Cerebellar nuclear complex (tissue), 1 donor: ENCODE results near the gene SYT9.
"Not testable (repeated sequence)": the region's sequence is repeated elsewhere in the genome, so short reads cannot be mapped to it uniquely, and the experiment has no call there.

Experiments
- DNase-seq, 2 experiments: peaks; one replicate each; lab custom pipeline; 2025; lab: John Stamatoyannopoulos, UW

SYT9 gene

DNA sequence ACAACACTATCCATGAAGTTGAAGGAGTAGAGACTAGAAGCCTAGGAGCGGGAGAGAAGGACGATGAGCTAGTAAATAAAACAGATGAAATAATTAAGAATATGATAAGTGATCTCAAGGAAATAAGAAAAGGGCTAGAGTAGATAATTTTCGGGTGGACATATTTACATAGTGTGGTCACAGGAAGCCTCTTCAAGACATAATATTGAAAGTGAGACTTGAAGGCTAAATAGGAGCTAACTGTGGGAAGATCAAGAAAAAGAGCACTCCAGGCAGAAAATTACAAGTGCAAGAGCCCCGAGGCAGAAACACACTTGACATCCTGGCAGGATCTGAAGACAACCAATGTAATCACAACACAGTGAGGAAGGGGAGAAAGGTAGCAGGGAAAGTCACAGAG is 250.2 kb downstream of the SYT9 start:
- no peak for DNase-seq

GRCh38 chr11:7506243-7506642 is 254.5 kb downstream of the SYT9 start:
- no peak for DNase-seq

GRCh38 chr11:7508087-7508486 is 256.4 kb downstream of the SYT9 start:
- DNase-seq: no peak

GRCh38 chr11:7509966-7510365 is 258.3 kb downstream of the SYT9 start:
- DNase-seq: no peak

DNA sequence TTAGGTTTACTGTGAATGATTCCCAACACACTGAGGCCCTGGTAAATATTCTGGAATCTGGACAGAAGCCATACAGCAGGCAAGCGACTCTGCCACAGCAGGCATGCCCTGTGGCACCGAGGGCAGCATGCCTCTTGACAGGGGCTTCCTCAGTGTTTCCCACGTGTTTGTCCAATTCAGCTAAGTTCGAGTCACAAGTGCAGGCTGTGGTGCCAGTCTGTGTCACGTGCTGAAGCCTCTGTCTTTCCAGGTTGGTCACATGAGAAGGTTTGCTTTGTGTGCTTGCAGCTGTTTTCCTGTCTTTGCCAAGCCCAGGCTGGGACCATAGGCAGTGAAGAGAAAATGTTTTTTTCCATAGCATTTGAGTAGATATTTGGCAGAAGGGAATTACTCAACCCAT is 259.7 kb downstream of the SYT9 start:
- no peak for DNase-seq

- DNase-seq: no peak
These were observed 261.0 kb downstream of the SYT9 start for GRCh38 chr11:7512525-7513233.

DNA sequence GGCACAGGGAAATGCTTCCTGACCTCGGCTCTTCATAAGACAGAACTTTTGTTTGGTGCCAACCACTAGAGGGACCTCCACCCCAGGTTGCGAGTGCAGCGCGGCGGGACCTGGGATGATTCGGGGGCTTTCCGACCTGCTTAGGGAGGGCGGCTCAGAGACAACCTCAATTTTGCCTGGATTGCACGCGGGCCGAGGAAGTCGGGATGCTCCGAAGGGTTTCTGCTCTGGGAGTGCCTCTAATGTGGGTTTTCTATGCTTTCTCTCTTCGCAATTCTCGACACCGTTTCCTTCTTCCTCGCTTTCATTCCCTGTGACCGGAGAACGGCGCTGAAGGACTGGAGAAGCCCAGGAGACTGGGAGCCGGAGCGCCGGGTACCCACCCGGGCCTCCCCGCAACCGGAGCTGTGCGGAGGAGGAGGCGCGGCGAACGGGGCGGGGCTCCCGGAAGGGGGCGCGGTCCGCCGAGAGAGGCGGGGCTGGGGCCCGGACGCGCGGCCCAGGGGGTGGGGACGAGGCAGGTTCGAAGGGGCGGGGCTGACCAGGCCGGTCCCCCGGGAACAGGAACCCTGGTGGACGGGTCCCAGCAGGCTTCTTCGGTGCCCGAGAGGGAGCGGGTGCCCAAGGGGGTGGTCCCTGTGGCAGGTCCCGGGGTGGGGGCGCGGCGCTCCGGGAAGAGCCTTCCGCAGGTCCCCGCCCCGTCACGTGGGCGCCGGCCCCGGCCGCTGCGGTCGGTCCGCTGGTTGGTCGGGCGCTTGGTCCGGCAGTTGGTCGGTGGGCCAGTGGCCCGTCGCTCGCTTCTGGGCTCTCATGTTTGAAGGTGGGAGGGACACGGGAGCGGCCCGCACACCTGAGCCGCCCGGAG is 261.8 kb downstream of the SYT9 start, which contains the start of gene PPFIBP2:
Gene PPFIBP2, plus strand, starts transcription at position 766 of the 865 bp plus-strand sequence. CDS start 35,477 bp downstream, outside the sequence.
- DNase-seq: peak in 1 of 2 experiments; percentile 42

DNA sequence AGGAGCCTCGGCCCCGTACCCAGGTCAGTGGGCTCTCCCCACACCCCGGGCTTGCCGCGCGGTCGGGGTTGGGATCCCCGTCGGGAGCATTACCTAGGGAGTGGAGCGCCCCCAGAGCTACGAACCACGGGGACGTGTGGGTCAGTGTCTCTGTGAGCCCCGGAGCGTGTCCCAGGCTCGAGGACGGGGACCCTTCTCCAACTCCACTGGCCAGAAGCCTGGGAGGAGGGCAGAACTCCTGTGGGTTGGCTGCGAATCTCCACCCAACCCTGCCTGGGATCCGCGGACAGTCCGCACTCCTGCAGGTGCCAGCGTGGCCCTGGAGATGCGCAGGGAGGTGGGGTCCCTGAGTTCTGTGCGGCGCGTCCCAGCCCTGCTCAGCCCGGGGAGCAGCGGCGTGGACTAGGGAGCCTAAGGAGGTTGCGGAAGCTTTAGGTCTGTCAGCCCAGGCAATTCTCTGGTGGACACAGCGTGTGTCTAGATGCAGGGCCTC is 262.4 kb downstream of the SYT9 start:
- DNase-seq: no peak

DNA sequence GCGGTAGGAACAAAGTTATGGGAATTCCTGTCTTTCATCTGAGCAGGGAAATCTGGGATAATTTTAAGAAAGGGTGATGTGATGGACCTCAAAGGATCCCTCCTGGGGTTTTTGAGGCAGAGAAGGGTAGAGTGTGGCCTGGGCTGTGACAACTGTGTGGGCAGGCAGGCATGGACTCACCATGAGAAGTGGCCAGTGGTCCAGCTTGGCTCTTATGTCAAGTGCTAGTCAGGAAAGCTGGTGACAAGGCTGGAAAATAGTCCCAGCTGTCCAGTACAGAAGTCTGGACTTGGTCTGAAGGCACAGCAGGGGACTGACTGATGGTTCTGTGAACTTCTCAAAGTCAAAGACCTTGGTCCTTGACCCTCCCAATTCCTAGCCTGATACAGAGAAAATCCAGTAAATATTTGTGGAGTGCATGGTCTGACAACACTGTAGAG is 263.8 kb downstream of the SYT9 start:
- no peak for DNase-seq

DNA sequence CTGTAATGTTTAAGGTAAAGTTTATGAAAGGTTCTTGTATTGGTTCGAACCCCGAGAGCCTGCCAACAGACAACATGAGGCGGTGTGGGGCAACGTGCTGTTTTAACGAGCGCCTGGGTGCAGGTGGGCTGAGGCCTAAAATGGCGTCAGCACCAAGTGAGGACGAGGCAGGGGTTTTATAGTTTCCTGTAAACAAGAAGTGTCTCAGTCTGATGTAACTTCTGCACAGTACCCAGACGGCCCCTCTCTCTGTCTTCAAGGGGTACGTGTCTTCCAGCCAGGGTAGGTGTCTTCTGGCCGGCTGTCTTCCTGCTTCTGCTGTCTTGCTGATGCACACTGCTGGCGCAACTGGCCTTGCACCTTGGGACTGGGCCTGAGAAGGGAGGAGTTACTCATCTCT is 264.8 kb downstream of the SYT9 start:
- DNase-seq: no peak

- DNase-seq: not testable (repeated sequence)
These were observed 266.0 kb downstream of the SYT9 start for GRCh38 chr11:7517743-7518142.
